ENCODE results near the gene SAMHD1.
"Not testable (repeated sequence)": the region's sequence is repeated elsewhere in the genome, so short reads cannot be mapped to it uniquely, and the experiment has no call there.

The SAMHD1 gene

GRCh38 chr20:36951979-36952738 lies 651 bp upstream of the SAMHD1 start:
- DNase-seq: no peak

GRCh38 chr20:36950414-36951197 lies 902 bp downstream of the SAMHD1 start:
- no peak for DNase-seq

GRCh38 chr20:36941401-36941835 lies 10.1 kb downstream of the SAMHD1 start:
- DNase-seq: no peak

GRCh38 chr20:36937402-36937770 lies 14.1 kb downstream of the SAMHD1 start:
- DNase-seq: no peak

- DNase-seq: not testable (repeated sequence)
These were observed 14.6 kb downstream of the SAMHD1 start for GRCh38 chr20:36936761-36937401.

GRCh38 chr20:36936341-36936740 lies 15.2 kb downstream of the SAMHD1 start:
- no peak for DNase-seq

- DNase-seq: not testable (repeated sequence)
These were observed 17.9 kb downstream of the SAMHD1 start for GRCh38 chr20:36933571-36933970.

GRCh38 chr20:36932476-36933426 lies 18.8 kb downstream of the SAMHD1 start:
- DNase-seq: no peak

- not testable (repeated sequence) for DNase-seq
These were observed 19.4 kb downstream of the SAMHD1 start for GRCh38 chr20:36932067-36932466.

GRCh38 chr20:36929691-36930090 lies 21.8 kb downstream of the SAMHD1 start:
- no peak for DNase-seq

GRCh38 chr20:36929290-36929689 lies 22.2 kb downstream of the SAMHD1 start:
- DNase-seq: no peak

GRCh38 chr20:36927704-36928103 lies 23.8 kb downstream of the SAMHD1 start:
- no peak for DNase-seq

GRCh38 chr20:36926653-36927200 lies 24.8 kb downstream of the SAMHD1 start:
- no peak for DNase-seq

GRCh38 chr20:36925234-36925633 lies 26.3 kb downstream of the SAMHD1 start:
- DNase-seq: no peak

- no peak for DNase-seq
These were observed 27.1 kb downstream of the SAMHD1 start for GRCh38 chr20:36924167-36925045.

GRCh38 chr20:36920334-36920730 lies 31.2 kb downstream of the SAMHD1 start:
- DNase-seq: no peak

- peak; percentile 56 for DNase-seq
These were observed 31.7 kb downstream of the SAMHD1 start for GRCh38 chr20:36919715-36920333.

GRCh38 chr20:36917943-36918342 lies 33.6 kb downstream of the SAMHD1 start:
- no peak for DNase-seq

- DNase-seq: no peak
These were observed 34.3 kb downstream of the SAMHD1 start for GRCh38 chr20:36917240-36917639.

GRCh38 chr20:36916199-36916598 lies 35.3 kb downstream of the SAMHD1 start:
- DNase-seq: no peak

GRCh38 chr20:36908603-36909002 lies 42.9 kb downstream of the SAMHD1 start:
- DNase-seq: no peak
